Right lobe of liver (tissue), 6 donors: ENCODE results near the gene FUCA1. TPM values are rescaled to one million over a fixed set of nuclear protein-coding genes. Genes with fewer than 3 reads are reported as not detected.
A peak's percentile ranks its signal among the peaks of the same experiment; 100 is the strongest.

Source experiments
- ATAC-seq, 4 donors: fragments of 200-7000 bp; cut with Tn5 transposase; one replicate each; pipeline ENCODE4 v1.9.1; 2020; ENCODE audit warnings: mild to moderate bottlenecking in 4 of 4, moderate library complexity in 4 of 4
- DNase-seq, 3 donors: peaks; one replicate each; pipeline ENCODE4 v3.0.0-alpha.2; 2020
- H3K27ac ChIP-seq, 3 donors: fragments of 200-600 bp; one replicate each; pipeline ENCODE4 v1.8.0; 2022
- H3K27me3 ChIP-seq, 2 donors: fragments of 200-600 bp; one replicate each; pipeline ENCODE4 v1.8.0; 2022
- H3K36me3 ChIP-seq, 4 donors: fragments of 200-600 bp; sonication (generic) in 1 of 4; one replicate each; pipeline versions ENCODE4 v1.5.1 to v1.8.0; 2017 to 2022; ENCODE audit warnings: control low read depth in 1 of 4
- H3K4me1 ChIP-seq, 4 donors: fragments of 200-600 bp; sonication (generic) in 1 of 4; one replicate each; pipeline versions ENCODE4 v1.5.1 to v1.8.0; 2017 to 2022; ENCODE audit warnings: control low read depth in 1 of 4
- H3K4me3 ChIP-seq, 3 donors: fragments of 200-600 bp; one replicate each; pipeline ENCODE4 v1.8.0; 2022
- H3K9me3 ChIP-seq, 4 donors: fragments of 200-600 bp; sonication (generic) in 1 of 4; one replicate each; pipeline versions ENCODE4 v1.5.1 to v1.8.0; 2017 to 2022; ENCODE audit warnings: control low read depth in 1 of 4
- POLR2A ChIP-seq: fragments of 450-650 bp; IDR thresholded peaks from one replicate; pipeline ENCODE4 v1.6.1; 2017; ENCODE audit warnings: antibody characterized with exemption, mild to moderate bottlenecking
- WGBS: methylation state at CpG from one replicate; pipeline ENCODE4 v1.1.6; 2018; ENCODE audit warnings: low coverage, low lambda C conversion rate; ENCODE audit not compliant: insufficient coverage; ENCODE audit errors: missing lambda C conversion rate; 5-methylcytosine and 5-hydroxymethylcytosine counted together
- intact Hi-C, 2 donors: fragments of 100-400 bp; cut with DNase I; formaldehyde crosslinking; loops; one replicate each; pipeline versions ENCODE4 v1.11.2 to v1.14.1; 2022
- long read RNA-seq: library from polyadenylated mRNA; unstranded; transcript quantifications from one replicate; pipeline ENCODE4 v2.0.0, GENCODE V29; 2019
- total RNA-seq, 6 experiments: library from RNA; depleted of rRNA in 2 of 6; stranded (reverse); fragments of >200 nt in 2 of 6; fragmentation: NEBNext Ultra II Directional in 3 of 6; extraction: Animal tissue kit (Norgen Biotek cat#: 25700) in 3 of 6; gene quantifications; one replicate each; pipeline versions ENCODE4 v1.1.0 to v1.2.4, GENCODE V29; 2016 to 2023
- TF ChIP-seq, protein P1 (sequence below), 4 donors: fragments of 200-600 bp in 3 of 4; fragments of 450-650 bp in 1 of 4; IDR thresholded peaks; one replicate each; pipeline versions ENCODE4 v1.5.1 to v1.8.0; 2016 to 2022; ENCODE audit warnings: antibody characterized with exemption in 4 of 4, mild to moderate bottlenecking in 2 of 4
- donor health status: DM: no; HTN: yes; CAD: no.
- donor health status: DM: no; HTN: no; CAD: no.
- donor health status: DM: no; HTN: no; CAD: no.
- donor health status: DM: no; HTN: yes; CAD: no.
- donor health status: DM: no; HTN: yes; CAD: no.

FUCA1 gene
- 10 to 100 TPM; 37.1 to 54.7 (median 45.1) TPM for total RNA-seq
- long read RNA-seq, transcript FUCA1-201 (8 exons, 2,047 nt) = major isoform, 22 of 25 reads
- long read RNA-seq, partial matches to known transcripts = 2 of 25 reads
- long read RNA-seq, other reads (novel, unspliced or antisense) = 1 of 25 reads

DNA sequence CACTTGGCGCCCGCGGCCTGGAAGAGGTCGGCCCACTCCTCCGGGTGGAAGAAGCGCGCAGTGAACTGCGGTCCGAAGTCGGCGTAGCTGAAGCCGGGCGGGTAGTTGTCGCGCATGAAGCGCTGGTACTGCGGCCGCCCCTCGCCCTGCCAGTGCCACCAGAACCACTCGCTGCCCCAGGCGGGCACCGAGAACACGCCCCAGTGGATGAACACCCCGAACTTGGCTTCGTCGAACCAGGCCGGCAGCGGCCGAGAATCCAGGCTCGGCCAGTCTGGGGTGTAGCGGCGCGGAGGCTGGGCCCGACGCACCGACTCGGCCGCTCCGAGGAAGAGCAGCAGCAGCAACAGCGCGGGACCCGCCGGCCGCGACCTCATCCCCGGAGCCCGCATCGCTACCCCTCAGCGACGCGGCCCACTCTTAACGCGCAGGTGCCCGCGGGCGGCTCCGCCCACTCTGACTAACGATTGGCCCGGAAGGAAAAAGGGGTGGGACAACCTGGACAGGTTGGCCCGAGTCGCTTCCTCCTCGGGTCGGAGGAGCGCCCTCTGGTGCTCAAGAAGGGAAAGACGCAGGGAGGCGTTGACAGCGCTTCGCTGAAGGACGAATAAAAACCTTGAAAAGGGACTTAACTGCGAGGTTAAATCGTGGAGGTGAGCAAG lies at the start of gene FUCA1:
Gene FUCA1, minus strand, starts transcription at position 396 of the 662 bp plus-strand sequence. Its CDS starts 4 bp downstream, at position 392.
- Histone ChIP-seq H3K27ac (peak within 1 kb of the TSS; percentile 3 to 55 (median 48)), H3K4me3 (peak within 1 kb of the TSS; percentile 89 to 99 (median 91)), H3K9me3 (no peaks in the 10 kb centered on the region), H3K4me1 (peaks cover 0 to 7% (median 3%) of the 10 kb centered on the region in 4 donors), H3K27me3 (no peaks in the 10 kb centered on the region), H3K36me3 (peaks cover 0 to 14% (median 0%) of the 10 kb centered on the region in 4 donors)
- ATAC-seq (peak; percentile 97 to 99 (median 98)), DNase-seq (peak; percentile 94 to 96 (median 95))
- TF ChIP-seq, protein P1, sequence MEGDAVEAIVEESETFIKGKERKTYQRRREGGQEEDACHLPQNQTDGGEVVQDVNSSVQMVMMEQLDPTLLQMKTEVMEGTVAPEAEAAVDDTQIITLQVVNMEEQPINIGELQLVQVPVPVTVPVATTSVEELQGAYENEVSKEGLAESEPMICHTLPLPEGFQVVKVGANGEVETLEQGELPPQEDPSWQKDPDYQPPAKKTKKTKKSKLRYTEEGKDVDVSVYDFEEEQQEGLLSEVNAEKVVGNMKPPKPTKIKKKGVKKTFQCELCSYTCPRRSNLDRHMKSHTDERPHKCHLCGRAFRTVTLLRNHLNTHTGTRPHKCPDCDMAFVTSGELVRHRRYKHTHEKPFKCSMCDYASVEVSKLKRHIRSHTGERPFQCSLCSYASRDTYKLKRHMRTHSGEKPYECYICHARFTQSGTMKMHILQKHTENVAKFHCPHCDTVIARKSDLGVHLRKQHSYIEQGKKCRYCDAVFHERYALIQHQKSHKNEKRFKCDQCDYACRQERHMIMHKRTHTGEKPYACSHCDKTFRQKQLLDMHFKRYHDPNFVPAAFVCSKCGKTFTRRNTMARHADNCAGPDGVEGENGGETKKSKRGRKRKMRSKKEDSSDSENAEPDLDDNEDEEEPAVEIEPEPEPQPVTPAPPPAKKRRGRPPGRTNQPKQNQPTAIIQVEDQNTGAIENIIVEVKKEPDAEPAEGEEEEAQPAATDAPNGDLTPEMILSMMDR (IDR thresholded peaks at IDR 0.05) = peak; percentile 91 to 97 (median 96)
- peak; percentile 71 for TF ChIP-seq POLR2A
- intact Hi-C loops = loop anchor here in 1 of 2 donors (10.0 kb wide), 1 partner anchor 63 kb away; the partner anchor contains the start of gene GALE
- 0% methylated on average over 1 of the region's 71 CpGs for WGBS

DNA sequence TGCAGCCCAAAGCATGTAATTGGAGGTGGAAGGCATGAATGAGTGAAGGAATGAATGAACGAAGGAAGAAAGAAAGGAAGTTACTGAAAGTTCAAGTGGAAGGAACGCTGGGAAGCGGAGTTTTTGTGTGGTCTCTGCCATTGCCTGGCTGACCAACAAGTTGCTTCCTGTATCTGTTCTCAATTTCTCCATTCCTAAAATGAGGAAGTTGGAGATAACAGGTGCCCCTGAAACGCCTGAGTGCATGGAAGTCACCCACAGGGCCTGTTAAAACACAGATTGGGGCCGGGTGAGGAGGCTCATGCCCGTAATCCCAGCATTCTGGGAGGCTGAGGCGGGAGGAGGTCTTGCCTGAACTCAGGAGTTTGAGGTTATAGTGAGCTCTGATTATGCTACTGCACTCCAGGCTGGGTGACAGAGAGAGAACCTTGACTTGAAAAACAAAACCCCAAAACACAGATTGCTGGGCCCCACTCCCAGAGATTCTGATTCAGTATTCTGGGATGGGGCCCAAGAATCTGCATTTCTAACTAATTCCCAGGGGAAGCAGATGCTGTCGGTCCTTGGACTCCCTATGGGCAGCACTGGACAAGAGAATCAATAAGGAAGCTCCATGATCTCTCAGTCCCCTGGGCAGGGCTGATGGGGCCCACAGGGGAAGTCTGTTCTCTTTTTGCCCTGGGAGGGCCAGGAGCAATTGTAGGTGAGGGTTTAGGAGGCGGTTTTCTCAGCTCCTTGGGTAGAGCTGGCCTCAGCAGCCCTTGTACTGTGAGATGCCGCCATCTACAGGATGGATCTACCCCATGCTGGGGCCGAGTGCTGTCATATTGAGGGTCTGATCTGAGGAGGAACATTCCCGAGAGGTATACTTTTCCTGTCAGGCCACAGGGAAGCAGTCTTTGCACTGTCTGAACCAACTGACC lies 48.4 kb upstream of the FUCA1 start:
- Histone ChIP-seq H3K27ac (no peak overlapping the region), H3K36me3 (no peaks in the 10 kb centered on the region), H3K9me3 (no peaks in the 10 kb centered on the region), H3K27me3 (no peaks in the 10 kb centered on the region), H3K4me1 (peaks cover 0 to 13% (median 5%) of the 10 kb centered on the region in 4 donors), H3K4me3 (no peak overlapping the region)
- peak; percentile 72 to 82 (median 82) for ATAC-seq
- 42% methylated on average over 6 of the region's 12 CpGs for WGBS
- TF ChIP-seq POLR2A = no peak
- TF ChIP-seq, protein P1 (IDR thresholded peaks at IDR 0.05) = peak; percentile 49 to 66 (median 60)
- intact Hi-C loops = no loop called here
- DNase-seq = peak; percentile 62 to 68 (median 65)

DNA sequence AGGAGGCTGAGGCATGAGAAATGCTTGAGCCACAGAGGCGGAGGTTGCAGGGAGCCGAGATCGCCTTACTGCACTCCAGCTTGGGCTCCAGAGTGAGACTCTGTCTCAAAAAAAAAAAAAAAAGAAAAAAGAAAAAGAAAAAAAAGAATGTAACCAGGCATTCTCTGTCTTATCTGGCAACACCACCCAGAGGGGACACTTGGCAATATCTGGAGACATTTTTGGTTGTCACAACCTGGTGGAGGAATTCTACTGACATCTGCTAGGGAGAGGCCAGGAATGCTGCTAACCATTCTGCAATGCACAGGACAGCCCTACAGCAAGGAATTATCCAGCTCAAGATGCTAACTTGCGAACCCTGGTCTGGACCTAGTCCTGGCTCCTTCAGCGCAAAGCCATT lies 47.4 kb upstream of the FUCA1 start:
- Histone ChIP-seq H3K36me3 (no peaks in the 10 kb centered on the region), H3K27me3 (no peaks in the 10 kb centered on the region), H3K4me1 (peaks cover 0 to 9% (median 2%) of the 10 kb centered on the region in 4 donors), H3K27ac (no peak overlapping the region), H3K4me3 (no peak overlapping the region), H3K9me3 (no peaks in the 10 kb centered on the region)
- ATAC-seq (no peak), DNase-seq (peak in 1 of 3 donors; percentile 16)
- intact Hi-C loops = no loop called here
- WGBS = 81% methylated on average over 4 of the region's 5 CpGs
- TF ChIP-seq, protein P1 (IDR thresholded peaks at IDR 0.05) = no peak
- no peak for TF ChIP-seq POLR2A

DNA sequence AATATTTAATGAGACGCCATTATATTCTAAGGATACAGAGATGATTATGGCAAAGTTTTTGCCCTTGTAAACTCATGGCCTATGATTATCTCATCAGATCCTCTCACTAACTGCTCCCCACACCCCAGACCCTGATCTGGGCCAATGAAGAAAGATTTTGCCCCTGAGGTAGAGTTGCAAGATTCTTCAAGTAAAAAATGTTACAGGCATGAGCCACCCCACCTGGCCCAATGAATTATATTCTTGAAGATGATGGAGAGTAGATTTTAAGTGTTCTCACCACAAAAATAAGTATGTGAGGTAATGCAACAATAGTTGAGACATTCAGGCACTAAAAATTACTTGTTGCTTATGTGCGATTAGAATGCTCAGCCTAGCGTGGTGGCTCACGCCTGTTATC lies 46.8 kb upstream of the FUCA1 start:
- WGBS = 93% methylated on average over 4 of the region's 4 CpGs
- H3K4me3 ChIP-seq = no peak overlapping the region

More for the DNA sequence above, 46.8 kb upstream of the FUCA1 start:
- ATAC-seq = no peak
- DNase-seq = no peak
- no peaks in the 10 kb centered on the region for H3K9me3 ChIP-seq
- H3K36me3 ChIP-seq = no peaks in the 10 kb centered on the region
- TF ChIP-seq, protein P1 (IDR thresholded peaks at IDR 0.05) = no peak
- TF ChIP-seq POLR2A = no peak
- intact Hi-C loops = no loop called here
- H3K4me1 ChIP-seq = peaks cover 0 to 6% (median 0%) of the 10 kb centered on the region in 4 donors
- no peak overlapping the region for H3K27ac ChIP-seq
- no peaks in the 10 kb centered on the region for H3K27me3 ChIP-seq
